ENCODE data around the gene RPS27.

RPS27 gene

GRCh38 chr1:153951183-153951582 is 39.4 kb upstream of the RPS27 start:
- H3K9me3 ChIP-seq (ENCODE audit: control insufficient read depth, low read length), result no peaks in the 10 kb centered on the region
- no peaks in the 10 kb centered on the region for H3K27me3 ChIP-seq (ENCODE audit: control insufficient read depth, insufficient read depth, low read length, poor library complexity, severe bottlenecking)
- no peak overlapping the region for H3K27ac ChIP-seq (ENCODE audit: insufficient read depth, low read depth, low read length, poor library complexity, severe bottlenecking)
- no peaks in the 10 kb centered on the region for H3K4me1 ChIP-seq (ENCODE audit: control insufficient read depth, insufficient read depth, low read length)
- peaks cover 21% of the 10 kb centered on the region for H3K36me3 ChIP-seq (ENCODE audit: control insufficient read depth, insufficient read depth, low read length)
- H3K4me3 ChIP-seq (ENCODE audit: insufficient read depth, low read depth, low read length), result no peak overlapping the region
- 96 to 97% methylated on average over 11 of the region's 11 CpGs for WGBS, 2 experiments

GRCh38 chr1:153951801-153952200 is 38.8 kb upstream of the RPS27 start:
- 94 to 95% methylated on average over 2 of the region's 2 CpGs for WGBS, 2 experiments
- Histone ChIP-seq H3K9me3 (ENCODE audit: control insufficient read depth, low read length) (no peaks in the 10 kb centered on the region), H3K4me1 (ENCODE audit: control insufficient read depth, insufficient read depth, low read length) (peaks cover 4% of the 10 kb centered on the region), H3K27me3 (ENCODE audit: control insufficient read depth, insufficient read depth, low read length, poor library complexity, severe bottlenecking) (no peaks in the 10 kb centered on the region), H3K36me3 (ENCODE audit: control insufficient read depth, insufficient read depth, low read length) (peaks cover 21% of the 10 kb centered on the region), H3K27ac (ENCODE audit: insufficient read depth, low read depth, low read length, poor library complexity, severe bottlenecking) (no peak overlapping the region), H3K4me3 (ENCODE audit: insufficient read depth, low read depth, low read length) (no peak overlapping the region)

- H3K4me3 ChIP-seq (ENCODE audit: insufficient read depth, low read depth, low read length), result no peak overlapping the region
- no peaks in the 10 kb centered on the region for H3K9me3 ChIP-seq (ENCODE audit: control insufficient read depth, low read length)
- peaks cover 14% of the 10 kb centered on the region for H3K4me1 ChIP-seq (ENCODE audit: control insufficient read depth, insufficient read depth, low read length)
- peaks cover 17% of the 10 kb centered on the region for H3K36me3 ChIP-seq (ENCODE audit: control insufficient read depth, insufficient read depth, low read length)
- 96 to 97% methylated on average over 4 of the region's 4 CpGs for WGBS, 2 experiments
- no peak overlapping the region for H3K27ac ChIP-seq (ENCODE audit: insufficient read depth, low read depth, low read length, poor library complexity, severe bottlenecking)
- H3K27me3 ChIP-seq (ENCODE audit: control insufficient read depth, insufficient read depth, low read length, poor library complexity, severe bottlenecking), result no peaks in the 10 kb centered on the region
Observed at GRCh38 chr1:153953859-153954365, 36.6 kb upstream of the RPS27 start.

GRCh38 chr1:153954826-153955225 is 35.7 kb upstream of the RPS27 start:
- Histone ChIP-seq H3K4me3 (ENCODE audit: insufficient read depth, low read depth, low read length) (no peak overlapping the region), H3K9me3 (ENCODE audit: control insufficient read depth, low read length) (no peaks in the 10 kb centered on the region), H3K27me3 (ENCODE audit: control insufficient read depth, insufficient read depth, low read length, poor library complexity, severe bottlenecking) (no peaks in the 10 kb centered on the region), H3K4me1 (ENCODE audit: control insufficient read depth, insufficient read depth, low read length) (peaks cover 18% of the 10 kb centered on the region), H3K27ac (ENCODE audit: insufficient read depth, low read depth, low read length, poor library complexity, severe bottlenecking) (no peak overlapping the region), H3K36me3 (ENCODE audit: control insufficient read depth, insufficient read depth, low read length) (peaks cover 17% of the 10 kb centered on the region)
- 95 to 97% methylated on average over 10 of the region's 10 CpGs for WGBS, 2 experiments

- H3K36me3 ChIP-seq (ENCODE audit: control insufficient read depth, insufficient read depth, low read length), result peaks cover 22% of the 10 kb centered on the region
- peak overlapping the region; percentile 84 for H3K4me3 ChIP-seq (ENCODE audit: insufficient read depth, low read depth, low read length)
- H3K9me3 ChIP-seq (ENCODE audit: control insufficient read depth, low read length), result no peaks in the 10 kb centered on the region
- WGBS, 2 experiments, result 42 to 47% methylated on average over 6 of the region's 6 CpGs
- peaks cover 26% of the 10 kb centered on the region for H3K4me1 ChIP-seq (ENCODE audit: control insufficient read depth, insufficient read depth, low read length)
- H3K27me3 ChIP-seq (ENCODE audit: control insufficient read depth, insufficient read depth, low read length, poor library complexity, severe bottlenecking), result no peaks in the 10 kb centered on the region
- no peak overlapping the region for H3K27ac ChIP-seq (ENCODE audit: insufficient read depth, low read depth, low read length, poor library complexity, severe bottlenecking)
Observed at GRCh38 chr1:153956997-153957715, 33.4 kb upstream of the RPS27 start.

- WGBS, 2 experiments, result 0% methylated on average over 13 of the region's 13 CpGs
- Histone ChIP-seq H3K27me3 (ENCODE audit: control insufficient read depth, insufficient read depth, low read length, poor library complexity, severe bottlenecking) (no peaks in the 10 kb centered on the region), H3K4me3 (ENCODE audit: insufficient read depth, low read depth, low read length) (peak overlapping the region; percentile 84), H3K27ac (ENCODE audit: insufficient read depth, low read depth, low read length, poor library complexity, severe bottlenecking) (peak overlapping the region; percentile 53), H3K9me3 (ENCODE audit: control insufficient read depth, low read length) (no peaks in the 10 kb centered on the region), H3K36me3 (ENCODE audit: control insufficient read depth, insufficient read depth, low read length) (peaks cover 20% of the 10 kb centered on the region), H3K4me1 (ENCODE audit: control insufficient read depth, insufficient read depth, low read length) (peaks cover 26% of the 10 kb centered on the region)
Observed at GRCh38 chr1:153957744-153958110, 32.8 kb upstream of the RPS27 start.

- peaks cover 20% of the 10 kb centered on the region for H3K36me3 ChIP-seq (ENCODE audit: control insufficient read depth, insufficient read depth, low read length)
- no peaks in the 10 kb centered on the region for H3K9me3 ChIP-seq (ENCODE audit: control insufficient read depth, low read length)
- no peaks in the 10 kb centered on the region for H3K27me3 ChIP-seq (ENCODE audit: control insufficient read depth, insufficient read depth, low read length, poor library complexity, severe bottlenecking)
- peaks cover 26% of the 10 kb centered on the region for H3K4me1 ChIP-seq (ENCODE audit: control insufficient read depth, insufficient read depth, low read length)
- H3K4me3 ChIP-seq (ENCODE audit: insufficient read depth, low read depth, low read length), result peak within 1 kb of the TSS; percentile 84
- peak within 1 kb of the TSS; percentile 73 for H3K27ac ChIP-seq (ENCODE audit: insufficient read depth, low read depth, low read length, poor library complexity, severe bottlenecking)
- 0% methylated on average over 74 of the region's 75 CpGs for WGBS, 2 experiments
Observed at GRCh38 chr1:153958111-153958960, 32.2 kb upstream of the RPS27 start, which contains the start of gene CRTC2. Gene CRTC2 (minus strand): TSS chr1:153958612. CDS start chr1:153958497, 115 bp downstream.

- Histone ChIP-seq H3K4me3 (ENCODE audit: insufficient read depth, low read depth, low read length) (no peak overlapping the region), H3K4me1 (ENCODE audit: control insufficient read depth, insufficient read depth, low read length) (peaks cover 26% of the 10 kb centered on the region), H3K27me3 (ENCODE audit: control insufficient read depth, insufficient read depth, low read length, poor library complexity, severe bottlenecking) (no peaks in the 10 kb centered on the region), H3K36me3 (ENCODE audit: control insufficient read depth, insufficient read depth, low read length) (peaks cover 17% of the 10 kb centered on the region), H3K9me3 (ENCODE audit: control insufficient read depth, low read length) (no peaks in the 10 kb centered on the region), H3K27ac (ENCODE audit: insufficient read depth, low read depth, low read length, poor library complexity, severe bottlenecking) (peak overlapping the region; percentile 73)
- WGBS, 2 experiments, result 50 to 55% methylated on average over 4 of the region's 4 CpGs
Observed at GRCh38 chr1:153958961-153959260, 31.7 kb upstream of the RPS27 start.

- Histone ChIP-seq H3K9me3 (ENCODE audit: control insufficient read depth, low read length) (no peaks in the 10 kb centered on the region), H3K4me3 (ENCODE audit: insufficient read depth, low read depth, low read length) (no peak overlapping the region), H3K27ac (ENCODE audit: insufficient read depth, low read depth, low read length, poor library complexity, severe bottlenecking) (peak overlapping the region; percentile 73), H3K36me3 (ENCODE audit: control insufficient read depth, insufficient read depth, low read length) (peaks cover 17% of the 10 kb centered on the region), H3K27me3 (ENCODE audit: control insufficient read depth, insufficient read depth, low read length, poor library complexity, severe bottlenecking) (no peaks in the 10 kb centered on the region), H3K4me1 (ENCODE audit: control insufficient read depth, insufficient read depth, low read length) (peaks cover 26% of the 10 kb centered on the region)
- WGBS, 2 experiments, result 87 to 88% methylated on average over 3 of the region's 3 CpGs
Observed at GRCh38 chr1:153959454-153959853, 31.1 kb upstream of the RPS27 start.

- H3K27me3 ChIP-seq (ENCODE audit: control insufficient read depth, insufficient read depth, low read length, poor library complexity, severe bottlenecking), result no peaks in the 10 kb centered on the region
- H3K4me3 ChIP-seq (ENCODE audit: insufficient read depth, low read depth, low read length), result no peak overlapping the region
- peaks cover 17% of the 10 kb centered on the region for H3K36me3 ChIP-seq (ENCODE audit: control insufficient read depth, insufficient read depth, low read length)
- 95% methylated on average over 11 of the region's 11 CpGs for WGBS, 2 experiments
- peaks cover 26% of the 10 kb centered on the region for H3K4me1 ChIP-seq (ENCODE audit: control insufficient read depth, insufficient read depth, low read length)
- H3K9me3 ChIP-seq (ENCODE audit: control insufficient read depth, low read length), result no peaks in the 10 kb centered on the region
- H3K27ac ChIP-seq (ENCODE audit: insufficient read depth, low read depth, low read length, poor library complexity, severe bottlenecking), result no peak overlapping the region
Observed at GRCh38 chr1:153960206-153960605, 30.4 kb upstream of the RPS27 start.

All from ectodermal cell (in vitro differentiated cells).